Mononuclear cell (primary cell): ENCODE measurements around the gene DHRS7B. TPM values are rescaled to one million over a fixed set of nuclear protein-coding genes. Genes with fewer than 3 reads are reported as not detected.
"Not testable (repeated sequence)": the region's sequence is repeated elsewhere in the genome, so short reads cannot be mapped to it uniquely, and the experiment has no call there.

Experiments
- H3K27me3 ChIP-seq: 2 replicates; pipeline ENCODE4 v1.6.0; 2011; ENCODE audit warnings: low read length, control low read depth; ENCODE audit not compliant: insufficient read depth
- H3K4me1 ChIP-seq: 2 replicates; pipeline ENCODE4 v1.5.1; 2011; ENCODE audit warnings: mild to moderate bottlenecking, low read length, control low read depth; ENCODE audit not compliant: insufficient read depth
- H3K4me3 ChIP-seq: 2 replicates; pipeline ENCODE4 v1.5.1; 2011; ENCODE audit warnings: mild to moderate bottlenecking, low read length, moderate library complexity
- H3K9me3 ChIP-seq: 2 replicates; pipeline ENCODE4 v1.5.1; 2011; ENCODE audit warnings: low read depth, mild to moderate bottlenecking, control low read depth, low read length
- total RNA-seq: library from RNA; depleted of rRNA; stranded (reverse); fragments of >200 nt; gene quantifications from one replicate; pipeline ENCODE4 v1.2.3, GENCODE V29; 2012

The DHRS7B gene
- total RNA-seq, 1 donor = 5.8 TPM

DNA sequence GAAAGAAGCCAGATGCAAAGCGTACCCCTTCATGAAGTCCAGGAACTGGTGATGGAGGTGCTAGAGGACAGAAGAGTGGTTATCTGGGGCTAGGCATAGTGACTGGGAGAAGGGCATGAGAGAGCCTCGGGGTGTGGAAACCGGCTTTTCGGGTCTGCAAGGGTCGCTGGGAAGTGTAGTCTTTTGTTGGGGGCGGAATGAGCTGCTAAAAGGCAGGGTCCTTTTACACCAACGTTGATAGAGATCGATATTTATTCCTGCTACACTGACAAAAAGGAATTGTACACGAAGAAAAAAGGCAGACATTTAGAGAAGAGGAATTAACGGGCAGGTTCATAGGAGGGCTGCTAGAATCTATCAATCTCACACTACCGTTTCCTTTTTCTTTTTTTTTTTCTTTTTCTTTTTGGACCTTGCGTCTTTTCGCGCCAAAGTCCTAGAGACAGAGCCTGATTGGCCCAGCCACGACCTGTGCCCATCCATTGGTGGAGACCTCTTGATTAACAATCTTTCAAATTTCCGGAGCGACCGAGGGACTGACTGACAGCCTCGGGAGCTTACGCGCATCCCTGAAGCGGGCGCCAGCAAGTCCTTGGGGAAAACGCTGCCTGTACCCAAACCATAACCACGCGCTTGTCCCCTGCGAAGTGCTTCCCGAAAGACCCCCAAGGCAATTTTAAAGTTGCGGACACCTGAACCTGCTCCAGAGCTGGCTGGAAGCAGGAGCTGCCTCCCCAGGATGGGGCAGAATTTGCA is 27.7 kb upstream of the DHRS7B start:
- Histone ChIP-seq H3K4me1 (peaks cover 13% of the 10 kb centered on the region), H3K9me3 (no peaks in the 10 kb centered on the region), H3K4me3 (peak overlapping the region; percentile 45), H3K27me3 (no peaks in the 10 kb centered on the region)

DNA sequence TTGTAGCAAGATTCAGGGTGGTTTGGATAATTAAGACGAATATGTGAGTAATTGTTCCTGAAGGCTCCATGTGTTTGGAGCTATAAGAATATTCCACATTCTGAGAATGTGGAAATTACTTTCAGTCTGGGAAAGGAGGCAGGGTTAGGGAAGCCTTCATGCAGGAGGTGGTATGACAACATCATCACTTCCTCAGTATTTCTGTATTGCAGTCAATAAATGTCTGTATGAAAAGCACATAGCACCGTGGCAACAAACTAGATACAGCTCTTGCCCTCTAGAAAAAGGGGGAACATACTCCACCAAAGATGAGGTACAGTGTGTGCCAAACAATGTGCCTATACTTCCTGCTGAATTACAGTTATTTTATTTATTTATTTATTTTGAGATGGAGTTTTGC is 26.1 kb upstream of the DHRS7B start:
- H3K4me1 ChIP-seq = peaks cover 13% of the 10 kb centered on the region
- no peaks in the 10 kb centered on the region for H3K27me3 ChIP-seq
- no peak overlapping the region for H3K4me3 ChIP-seq
- no peaks in the 10 kb centered on the region for H3K9me3 ChIP-seq

DNA sequence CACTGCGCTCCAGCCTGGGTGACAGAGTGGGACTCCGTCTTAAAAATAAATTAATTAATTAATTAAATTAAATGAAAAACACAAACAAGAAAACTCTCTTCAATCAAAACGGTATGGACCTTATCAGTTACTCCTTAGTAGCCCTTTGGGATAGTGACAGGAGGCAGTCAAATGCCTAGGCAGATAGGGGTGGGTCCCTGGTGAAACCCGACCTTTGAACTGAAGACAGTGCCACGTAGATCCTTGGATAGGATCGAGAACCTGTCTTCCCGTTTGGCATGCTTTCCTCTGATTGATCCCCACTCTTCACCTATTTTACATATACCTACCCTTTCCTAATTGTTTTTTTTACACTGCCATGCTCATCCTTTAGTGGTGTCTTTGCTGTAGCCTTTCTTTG is 22.2 kb upstream of the DHRS7B start:
- peaks cover 3% of the 10 kb centered on the region for H3K4me1 ChIP-seq
- no peaks in the 10 kb centered on the region for H3K9me3 ChIP-seq
- no peak overlapping the region for H3K4me3 ChIP-seq
- no peaks in the 10 kb centered on the region for H3K27me3 ChIP-seq

DNA sequence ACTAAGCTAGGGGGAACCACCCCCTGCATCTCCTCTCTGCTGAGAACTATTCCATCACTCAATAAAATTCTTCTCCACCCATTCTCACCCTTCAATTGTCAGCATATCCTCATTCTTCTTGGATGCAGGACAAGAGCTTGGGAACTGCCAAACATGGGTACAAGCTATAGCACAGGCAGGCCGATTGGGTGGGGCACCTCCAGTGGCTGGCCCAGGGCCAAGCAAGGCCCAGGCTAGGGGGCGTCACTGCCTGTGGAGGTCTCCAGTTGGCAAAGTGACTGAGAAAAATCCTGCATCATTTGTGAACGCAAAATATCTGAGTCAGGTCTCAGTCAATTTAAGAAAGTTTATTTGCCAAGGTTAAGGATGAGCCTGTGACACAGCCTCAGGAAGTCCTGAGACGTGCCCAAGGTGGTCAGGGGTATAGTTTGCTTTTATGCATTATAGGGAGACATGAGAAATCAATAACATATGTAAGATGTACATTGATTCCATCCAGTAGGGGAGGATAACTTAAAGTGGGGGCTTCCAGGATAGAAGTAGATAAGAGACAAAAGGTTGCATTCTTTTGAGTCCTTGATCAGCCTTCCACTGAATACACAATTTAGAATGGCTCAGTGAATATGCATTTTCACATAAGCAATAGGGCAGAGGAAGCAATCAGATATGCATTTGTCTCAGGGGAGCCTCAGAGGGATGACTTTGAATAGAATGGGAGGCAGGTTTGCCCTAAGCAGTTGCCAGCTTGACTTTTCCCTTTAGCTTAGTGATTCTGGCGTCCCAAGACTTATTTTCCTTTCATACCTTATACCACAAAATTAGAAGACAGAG is 21.5 kb upstream of the DHRS7B start:
- Histone ChIP-seq H3K9me3 (no peaks in the 10 kb centered on the region), H3K27me3 (no peaks in the 10 kb centered on the region), H3K4me3 (no peak overlapping the region), H3K4me1 (no peaks in the 10 kb centered on the region)

- Histone ChIP-seq H3K27me3 (no peaks in the 10 kb centered on the region), H3K4me3 (no peak overlapping the region), H3K9me3 (no peaks in the 10 kb centered on the region), H3K4me1 (no peaks in the 10 kb centered on the region)
These were observed 20.4 kb upstream of the DHRS7B start for GRCh38 chr17:21106316-21106715.

GRCh38 chr17:21107067-21107650 is 19.6 kb upstream of the DHRS7B start:
- not testable (repeated sequence) for H3K27me3 ChIP-seq, H3K4me3 ChIP-seq, H3K4me1 ChIP-seq, H3K9me3 ChIP-seq

GRCh38 chr17:21108651-21109050 is 18.1 kb upstream of the DHRS7B start:
- Histone ChIP-seq H3K4me3 (no peak overlapping the region), H3K9me3 (no peaks in the 10 kb centered on the region), H3K4me1 (peaks cover 12% of the 10 kb centered on the region), H3K27me3 (no peaks in the 10 kb centered on the region)

DNA sequence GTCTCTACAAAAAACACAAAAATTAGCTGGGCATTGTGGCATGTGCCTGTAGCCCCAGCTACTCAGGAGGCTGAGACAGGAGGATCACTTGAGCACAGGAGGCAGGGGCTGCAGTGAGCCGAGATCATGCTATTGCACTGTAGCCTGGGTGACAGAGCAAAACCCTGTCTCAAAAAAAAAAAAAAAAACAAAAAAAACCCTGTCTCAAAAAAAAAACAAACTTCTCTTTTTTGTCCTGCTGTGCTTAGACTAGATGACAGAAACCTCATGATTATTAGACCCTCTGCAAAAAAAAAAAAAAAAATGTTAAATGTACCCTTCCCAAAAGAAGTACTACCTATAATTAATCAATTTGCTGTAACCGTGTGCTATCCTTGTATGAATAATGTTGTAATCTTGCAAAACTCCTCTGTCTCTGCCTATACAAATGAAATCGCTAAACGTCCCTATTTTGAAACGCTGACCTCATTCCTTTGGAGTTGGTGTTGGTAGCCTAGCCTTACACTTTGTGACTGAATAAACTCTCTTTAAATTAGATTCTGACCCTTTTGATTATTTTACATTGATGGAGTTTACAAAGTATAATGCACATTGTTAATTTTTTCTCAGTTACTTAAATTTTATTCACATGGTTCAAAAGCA is 13.6 kb upstream of the DHRS7B start:
- H3K9me3 ChIP-seq = no peaks in the 10 kb centered on the region
- peaks cover 19% of the 10 kb centered on the region for H3K4me1 ChIP-seq
- H3K4me3 ChIP-seq = no peak overlapping the region
- no peaks in the 10 kb centered on the region for H3K27me3 ChIP-seq

DNA sequence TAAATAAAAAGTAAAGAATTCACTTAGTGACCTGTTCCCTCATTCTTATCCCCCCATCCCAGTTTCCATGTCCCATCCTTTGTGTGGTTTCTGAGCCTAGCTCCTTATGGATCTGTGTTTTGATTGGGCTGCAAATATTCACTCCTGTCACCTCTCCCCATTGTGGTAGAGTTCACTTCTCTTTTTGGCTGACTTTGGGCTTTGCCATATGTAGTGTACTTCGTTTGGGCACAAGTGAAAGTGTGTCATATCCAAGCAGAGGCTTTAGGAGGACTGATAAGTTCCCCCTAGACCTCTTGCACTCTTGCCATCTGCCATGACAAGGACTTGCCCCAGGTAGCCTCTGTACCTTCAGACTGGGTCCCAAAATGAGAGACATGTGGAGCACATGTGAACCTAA is 13.0 kb upstream of the DHRS7B start:
- H3K4me1 ChIP-seq = peaks cover 19% of the 10 kb centered on the region
- no peak overlapping the region for H3K4me3 ChIP-seq
- H3K9me3 ChIP-seq = no peaks in the 10 kb centered on the region
- H3K27me3 ChIP-seq = no peaks in the 10 kb centered on the region

DNA sequence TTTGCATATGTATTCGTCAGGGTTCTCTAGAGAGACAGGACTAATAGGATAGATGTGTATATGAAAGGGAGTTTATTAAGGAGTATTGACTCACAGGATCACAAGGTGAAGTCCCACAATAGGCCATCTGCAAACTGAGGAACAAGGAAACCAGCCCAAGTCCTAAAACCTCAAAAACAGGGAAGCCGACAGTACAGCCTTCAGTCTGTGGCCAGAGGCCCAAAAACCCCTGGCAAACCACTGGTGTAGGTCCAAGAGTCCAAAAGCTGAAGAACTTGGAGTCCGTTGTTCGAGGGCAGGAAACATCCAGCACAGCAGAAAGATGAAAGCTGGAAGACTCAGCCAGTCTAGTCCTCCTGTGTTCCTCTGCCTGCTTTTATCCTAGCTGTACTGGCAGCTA is 12.0 kb upstream of the DHRS7B start:
- H3K9me3 ChIP-seq, H3K27me3 ChIP-seq, H3K4me3 ChIP-seq: not testable (repeated sequence)
- peaks cover 25% of the 10 kb centered on the region for H3K4me1 ChIP-seq

- H3K4me1 ChIP-seq = peaks cover 26% of the 10 kb centered on the region
- H3K9me3 ChIP-seq = no peaks in the 10 kb centered on the region
- no peaks in the 10 kb centered on the region for H3K27me3 ChIP-seq
- no peak overlapping the region for H3K4me3 ChIP-seq
These were observed 7.4 kb upstream of the DHRS7B start for GRCh38 chr17:21119247-21119918.

- no peaks in the 10 kb centered on the region for H3K27me3 ChIP-seq
- no peak overlapping the region for H3K4me3 ChIP-seq
- H3K9me3 ChIP-seq = no peaks in the 10 kb centered on the region
- peaks cover 28% of the 10 kb centered on the region for H3K4me1 ChIP-seq
These were observed 6.9 kb upstream of the DHRS7B start for GRCh38 chr17:21119919-21120249.

- H3K27me3 ChIP-seq = no peaks in the 10 kb centered on the region
- no peaks in the 10 kb centered on the region for H3K9me3 ChIP-seq
- H3K4me3 ChIP-seq = no peak overlapping the region
- H3K4me1 ChIP-seq = peaks cover 61% of the 10 kb centered on the region
These were observed 2.7 kb upstream of the DHRS7B start for GRCh38 chr17:21124086-21124485.

DNA sequence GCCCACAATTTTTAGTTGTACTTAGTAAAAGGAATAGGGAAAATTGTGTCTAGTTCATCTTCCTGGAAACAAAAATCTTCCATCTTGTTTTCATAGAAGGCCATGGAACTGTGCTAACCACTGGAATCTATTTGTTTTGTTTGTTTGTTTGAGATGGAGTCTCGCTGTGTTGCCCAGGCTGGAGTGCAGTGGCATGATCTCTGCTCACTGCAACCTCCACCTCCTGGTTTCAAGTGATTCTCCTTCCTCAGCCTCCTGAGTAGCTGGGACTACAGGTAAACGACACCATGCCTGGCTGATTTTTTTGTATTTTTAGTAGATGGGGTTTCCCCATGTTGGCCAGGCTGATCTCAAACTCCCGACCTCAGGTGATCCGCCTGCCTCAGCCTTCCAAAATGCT is 2.2 kb upstream of the DHRS7B start:
- H3K4me1 ChIP-seq = peaks cover 60% of the 10 kb centered on the region
- H3K27me3 ChIP-seq, H3K9me3 ChIP-seq, H3K4me3 ChIP-seq: not testable (repeated sequence)

- Histone ChIP-seq H3K4me3 (peak overlapping the region; percentile 75), H3K4me1 (peaks cover 62% of the 10 kb centered on the region), H3K9me3 (no peaks in the 10 kb centered on the region), H3K27me3 (no peaks in the 10 kb centered on the region)
These were observed 902 bp upstream of the DHRS7B start for GRCh38 chr17:21125862-21126261.
